Neural cell (in vitro differentiated cells): ENCODE measurements around the gene PIK3R4. TPM values are rescaled to one million over a fixed set of nuclear protein-coding genes. Genes with fewer than 3 reads are reported as not detected.

ENCODE experiments used
- H2AFZ ChIP-seq: fragments of 200-600, 300-800 bp; sonication (generic), shearing (Covaris generic); 2 replicates; pipeline ENCODE4 v1.6.0; 2014; ENCODE audit warnings: low read depth, mild to moderate bottlenecking, antibody characterized with exemption, low read length, moderate library complexity
- H3F3A ChIP-seq: fragments of 200-600 bp; shearing (Covaris generic); 2 replicates; pipeline ENCODE4 v1.6.1; 2016; ENCODE audit warnings: mild to moderate bottlenecking, moderate library complexity, mixed read lengths, antibody characterized with exemption, low read length; ENCODE audit not compliant: insufficient read depth, poor library complexity, severe bottlenecking
- H3K27ac ChIP-seq: fragments of 200-600, 300-800 bp; sonication (generic), shearing (Covaris generic); 2 replicates; pipeline ENCODE4 v1.5.1; 2014; ENCODE audit warnings: mild to moderate bottlenecking, low read length, moderate library complexity
- H3K27me3 ChIP-seq: fragments of 300-800, 200-600 bp; sonication (generic), shearing (Covaris generic); 2 replicates; pipeline ENCODE4 v1.6.0; 2014; ENCODE audit warnings: mild to moderate bottlenecking, low read depth, low read length, moderate library complexity; ENCODE audit not compliant: insufficient read depth
- H3K36me3 ChIP-seq: fragments of 300-800, 200-600 bp; sonication (generic), shearing (Covaris generic); 2 replicates; pipeline ENCODE4 v1.5.1; 2014; ENCODE audit warnings: mild to moderate bottlenecking, antibody characterized with exemption, low read length, moderate library complexity; ENCODE audit not compliant: insufficient read depth
- H3K4me2 ChIP-seq: fragments of 300-800, 200-600 bp; sonication (generic), shearing (Covaris generic); 2 replicates; pipeline ENCODE4 v1.6.0; 2014; ENCODE audit warnings: mild to moderate bottlenecking, low read length
- H3K4me3 ChIP-seq: fragments of 300-800, 200-600 bp; sonication (generic), shearing (Covaris generic); 2 replicates; pipeline ENCODE4 v1.5.1; 2014; ENCODE audit warnings: mild to moderate bottlenecking, low read length, moderate library complexity
- H3K79me2 ChIP-seq: fragments of 200-600 bp; shearing (Covaris generic); replicated peaks from 2 replicates; pipeline ENCODE4 v1.6.0; 2014; ENCODE audit warnings: mild to moderate bottlenecking, low read length, moderate library complexity; ENCODE audit not compliant: insufficient read depth
- H3K9ac ChIP-seq: fragments of 300-800, 200-600 bp; sonication (generic), shearing (Covaris generic); 2 replicates; pipeline ENCODE4 v1.6.1; 2016; ENCODE audit warnings: mild to moderate bottlenecking, low read length, mixed read lengths
- H3K9me2 ChIP-seq: fragments of 200-600 bp; shearing (Covaris generic); 2 replicates; pipeline ENCODE4 v1.6.1; 2016; ENCODE audit warnings: mild to moderate bottlenecking, low read length, mixed read lengths; ENCODE audit not compliant: insufficient read depth
- H3K9me3 ChIP-seq: fragments of 200-600, 300-800 bp; sonication (generic), shearing (Covaris generic); 2 replicates; pipeline ENCODE4 v1.6.1; 2016; ENCODE audit warnings: mild to moderate bottlenecking, mixed run types, low read length, moderate library complexity, mixed read lengths
- H4K20me1 ChIP-seq: fragments of 200-600 bp; shearing (Covaris generic); 2 replicates; pipeline ENCODE4 v1.6.1; 2016; ENCODE audit warnings: mild to moderate bottlenecking, mixed run types; ENCODE audit not compliant: insufficient read depth
- CTCF ChIP-seq: fragments of 450-650 bp; IDR thresholded peaks from 2 replicates; pipeline ENCODE4 v1.5.1; 2014; ENCODE audit warnings: antibody characterized with exemption, mild to moderate bottlenecking, moderate library complexity; ENCODE audit not compliant: poor library complexity, severe bottlenecking
- EP300 ChIP-seq: fragments of 450-650 bp; conservative IDR thresholded peaks from 2 replicates; pipeline ENCODE4 v1.6.1; 2014; ENCODE audit warnings: antibody characterized with exemption, mild to moderate bottlenecking, moderate library complexity; ENCODE audit not compliant: poor library complexity, severe bottlenecking
- EZH2 ChIP-seq: fragments of 200-600, 300-800 bp; shearing (Covaris generic), sonication (generic); IDR thresholded peaks from 2 replicates; pipeline ENCODE4 v1.6.1; 2014; ENCODE audit warnings: antibody characterized with exemption, low read length, borderline replicate concordance, mild to moderate bottlenecking; ENCODE audit not compliant: insufficient read depth, poor library complexity, severe bottlenecking
- MXI1 ChIP-seq: fragments of 450-650 bp; conservative IDR thresholded peaks from 2 replicates; pipeline ENCODE4 v1.6.1; 2014; ENCODE audit warnings: antibody characterized with exemption, mild to moderate bottlenecking; ENCODE audit not compliant: poor library complexity, severe bottlenecking
- POLR2AphosphoS5 ChIP-seq: IDR thresholded peaks from 2 replicates; pipeline ENCODE4 v1.6.1; 2012
- RAD21 ChIP-seq: fragments of 450-650 bp; conservative IDR thresholded peaks from 2 replicates; pipeline ENCODE4 v1.6.1; 2014; ENCODE audit warnings: antibody characterized with exemption, mild to moderate bottlenecking, moderate library complexity
- SMC3 ChIP-seq: fragments of 450-650 bp; conservative IDR thresholded peaks from 2 replicates; pipeline ENCODE4 v1.6.1; 2014; ENCODE audit warnings: antibody characterized with exemption, mild to moderate bottlenecking, moderate library complexity; ENCODE audit not compliant: poor library complexity
- TAF1 ChIP-seq: IDR thresholded peaks from 2 replicates; pipeline ENCODE4 v1.6.1; 2012; ENCODE audit warnings: low read depth
- polyA plus RNA-seq: library from polyadenylated mRNA; depleted of rRNA; stranded (reverse); fragments of >200 nt; gene quantifications from 2 replicates; pipeline ENCODE4 v1.2.3, GENCODE V29; 2014
- TF ChIP-seq, protein P1 (sequence below): IDR thresholded peaks from 2 replicates; pipeline ENCODE4 v1.6.1; 2012; ENCODE audit warnings: borderline replicate concordance

The PIK3R4 gene
- polyA plus RNA-seq, 1 donor from 2014 or later, result 18.3 TPM

- Histone ChIP-seq H3K9me2 (no peaks in the 10 kb centered on the region), H3K4me2 (no peak overlapping the region), H4K20me1 (no peaks in the 10 kb centered on the region), H3K9ac (no peak overlapping the region), H3K79me2 (no peaks in the 10 kb centered on the region), H3K9me3 (no peaks in the 10 kb centered on the region), H3K27ac (no peak overlapping the region), H2AFZ (no peak overlapping the region), H3F3A (no peaks in the 10 kb centered on the region), H3K36me3 (peaks cover 5% of the 10 kb centered on the region), H3K4me3 (no peak overlapping the region), H3K27me3 (no peaks in the 10 kb centered on the region)
- TF ChIP-seq, protein P1, sequence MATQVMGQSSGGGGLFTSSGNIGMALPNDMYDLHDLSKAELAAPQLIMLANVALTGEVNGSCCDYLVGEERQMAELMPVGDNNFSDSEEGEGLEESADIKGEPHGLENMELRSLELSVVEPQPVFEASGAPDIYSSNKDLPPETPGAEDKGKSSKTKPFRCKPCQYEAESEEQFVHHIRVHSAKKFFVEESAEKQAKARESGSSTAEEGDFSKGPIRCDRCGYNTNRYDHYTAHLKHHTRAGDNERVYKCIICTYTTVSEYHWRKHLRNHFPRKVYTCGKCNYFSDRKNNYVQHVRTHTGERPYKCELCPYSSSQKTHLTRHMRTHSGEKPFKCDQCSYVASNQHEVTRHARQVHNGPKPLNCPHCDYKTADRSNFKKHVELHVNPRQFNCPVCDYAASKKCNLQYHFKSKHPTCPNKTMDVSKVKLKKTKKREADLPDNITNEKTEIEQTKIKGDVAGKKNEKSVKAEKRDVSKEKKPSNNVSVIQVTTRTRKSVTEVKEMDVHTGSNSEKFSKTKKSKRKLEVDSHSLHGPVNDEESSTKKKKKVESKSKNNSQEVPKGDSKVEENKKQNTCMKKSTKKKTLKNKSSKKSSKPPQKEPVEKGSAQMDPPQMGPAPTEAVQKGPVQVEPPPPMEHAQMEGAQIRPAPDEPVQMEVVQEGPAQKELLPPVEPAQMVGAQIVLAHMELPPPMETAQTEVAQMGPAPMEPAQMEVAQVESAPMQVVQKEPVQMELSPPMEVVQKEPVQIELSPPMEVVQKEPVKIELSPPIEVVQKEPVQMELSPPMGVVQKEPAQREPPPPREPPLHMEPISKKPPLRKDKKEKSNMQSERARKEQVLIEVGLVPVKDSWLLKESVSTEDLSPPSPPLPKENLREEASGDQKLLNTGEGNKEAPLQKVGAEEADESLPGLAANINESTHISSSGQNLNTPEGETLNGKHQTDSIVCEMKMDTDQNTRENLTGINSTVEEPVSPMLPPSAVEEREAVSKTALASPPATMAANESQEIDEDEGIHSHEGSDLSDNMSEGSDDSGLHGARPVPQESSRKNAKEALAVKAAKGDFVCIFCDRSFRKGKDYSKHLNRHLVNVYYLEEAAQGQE, result no peak
- TF ChIP-seq EP300 (no peak), TAF1 (no peak), CTCF (no peak), POLR2AphosphoS5 (no peak), EZH2 (no peak), RAD21 (no peak), MXI1 (no peak), SMC3 (no peak)
These were observed 58.5 kb downstream of the PIK3R4 start for GRCh38 chr3:130688015-130688688.

- H3K79me2 ChIP-seq, result no peaks in the 10 kb centered on the region
- no peak overlapping the region for H3K4me3 ChIP-seq
- no peaks in the 10 kb centered on the region for H3K27me3 ChIP-seq
- TF ChIP-seq EP300 (no peak), POLR2AphosphoS5 (no peak)
- TF ChIP-seq, protein P1, result no peak
- no peak overlapping the region for H3K27ac ChIP-seq
- no peak overlapping the region for H2AFZ ChIP-seq
- no peak overlapping the region for H3K9ac ChIP-seq
- H3K9me3 ChIP-seq, result no peaks in the 10 kb centered on the region
- H3K9me2 ChIP-seq, result no peaks in the 10 kb centered on the region
- H4K20me1 ChIP-seq, result no peaks in the 10 kb centered on the region
- no peak overlapping the region for H3K4me2 ChIP-seq
- no peaks in the 10 kb centered on the region for H3F3A ChIP-seq
- peaks cover 10% of the 10 kb centered on the region for H3K36me3 ChIP-seq
These were observed 59.3 kb downstream of the PIK3R4 start for GRCh38 chr3:130687327-130687726.
